Neural progenitor cell (in vitro differentiated cells): ENCODE measurements around the gene ZBBX. TPM values are rescaled to one million over a fixed set of nuclear protein-coding genes. Genes with fewer than 3 reads are reported as not detected.

Experiments
- DNase-seq: peaks from one replicate; pipeline ENCODE4 v3.0.0-alpha.2; 2016; ENCODE audit warnings: low spot score
- H2AFZ ChIP-seq: fragments of 200-600 bp; sonication (generic); replicated peaks from 2 replicates; pipeline ENCODE4 v1.6.1; 2016; ENCODE audit warnings: antibody characterized with exemption
- H3F3A ChIP-seq: fragments of 200-600 bp; sonication (generic); 2 replicates; pipeline ENCODE4 v1.6.1; 2016; ENCODE audit warnings: antibody characterized with exemption, low read depth
- H3K27ac ChIP-seq: fragments of 200-600 bp; sonication (generic); 2 replicates; pipeline ENCODE4 v1.5.1; 2016; ENCODE audit warnings: mild to moderate bottlenecking
- H3K27me3 ChIP-seq: fragments of 200-600 bp; sonication (generic); 2 replicates; pipeline ENCODE4 v1.6.1; 2016; ENCODE audit warnings: mild to moderate bottlenecking, moderate library complexity
- H3K36me3 ChIP-seq: fragments of 200-600 bp; sonication (generic); 2 replicates; pipeline ENCODE4 v1.5.1; 2016
- H3K4me1 ChIP-seq: fragments of 200-600 bp; sonication (generic); 2 replicates; pipeline ENCODE4 v1.6.1; 2016; ENCODE audit warnings: mixed run types
- H3K4me2 ChIP-seq: fragments of 200-600 bp; sonication (generic); 2 replicates; pipeline ENCODE4 v1.6.1; 2016
- H3K4me3 ChIP-seq: fragments of 200-600 bp; sonication (generic); 2 replicates; pipeline ENCODE4 v1.5.1; 2016
- H3K79me2 ChIP-seq: fragments of 200-600 bp; sonication (generic); 2 replicates; pipeline ENCODE4 v1.6.1; 2016; ENCODE audit warnings: low read depth
- H3K9ac ChIP-seq: fragments of 200-600 bp; sonication (generic); 2 replicates; pipeline ENCODE4 v1.6.1; 2016
- H3K9me3 ChIP-seq: fragments of 200-600 bp; sonication (generic); 2 replicates; pipeline ENCODE4 v1.5.1; 2016; ENCODE audit warnings: low read depth
- H4K20me1 ChIP-seq: fragments of 200-600 bp; sonication (generic); 2 replicates; pipeline ENCODE4 v1.6.1; 2016; ENCODE audit warnings: low read depth
- H3K27ac Mint-ChIP-seq: 3 replicates; pipeline ENCODE4 v1.8.0; 2021; ENCODE audit warnings: mixed read lengths
- H3K27me3 Mint-ChIP-seq: 2 replicates; pipeline ENCODE4 v1.8.0; 2022; ENCODE audit warnings: low read depth, mild to moderate bottlenecking, inconsistent platforms, moderate library complexity, mixed read lengths; ENCODE audit not compliant: insufficient read depth
- H3K36me3 Mint-ChIP-seq: 3 replicates; pipeline ENCODE4 v1.8.0; 2021; ENCODE audit warnings: mixed read lengths
- H3K4me1 Mint-ChIP-seq: 3 replicates; pipeline ENCODE4 v1.8.0; 2021; ENCODE audit warnings: mixed read lengths
- H3K4me3 Mint-ChIP-seq: 3 replicates; pipeline ENCODE4 v1.8.0; 2021; ENCODE audit warnings: mild to moderate bottlenecking, moderate library complexity, mixed read lengths
- H3K9me3 Mint-ChIP-seq: 3 replicates; pipeline ENCODE4 v1.8.0; 2020; ENCODE audit warnings: mixed read lengths
- CTCF ChIP-seq: fragments of 200-600 bp; sonication (generic); IDR thresholded peaks from 2 replicates; pipeline ENCODE4 v1.5.1; 2017; ENCODE audit warnings: antibody characterized with exemption, mild to moderate bottlenecking
- EZH2 ChIP-seq: fragments of 200-600 bp; sonication (generic); IDR thresholded peaks from 2 replicates; pipeline ENCODE4 v1.6.1; 2017; ENCODE audit warnings: antibody characterized with exemption, mild to moderate bottlenecking, moderate library complexity
- EZH2phosphoT487 ChIP-seq: fragments of 200-600 bp; sonication (generic); IDR thresholded peaks from 2 replicates; pipeline ENCODE4 v1.6.1; 2017; ENCODE audit warnings: antibody characterized with exemption
- total RNA-seq: library from RNA; depleted of rRNA; stranded (reverse); fragments of >200 nt; gene quantifications from 2 replicates; pipeline ENCODE4 v1.2.3, GENCODE V29; 2015; ENCODE audit warnings: low replicate concordance

ZBBX gene
- total RNA-seq, 1 donor from 2014 or later = 17.5 TPM

DNA sequence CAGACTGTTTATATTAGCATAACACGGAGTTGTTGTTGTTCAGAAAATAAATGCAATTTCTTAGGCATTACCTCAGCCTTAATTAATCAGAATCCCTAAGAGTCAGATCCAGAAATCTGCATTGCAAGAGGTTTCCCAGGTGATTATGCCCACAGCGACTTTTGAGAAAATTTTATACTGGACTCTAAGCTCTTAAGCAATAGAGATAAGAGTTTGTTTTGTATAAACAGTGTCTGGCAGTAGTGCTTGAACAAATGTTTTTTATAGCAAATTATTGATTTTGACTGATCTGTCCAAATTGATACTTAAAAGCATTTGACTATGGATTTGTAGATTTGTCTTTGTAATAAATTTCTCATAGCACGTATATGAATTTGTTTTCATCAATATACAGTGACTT, 92.8 kb downstream of the ZBBX start:
- H3K27me3 ChIP-seq = no peaks in the 10 kb centered on the region
- H3K4me2 ChIP-seq = no peak overlapping the region
- no peaks in the 10 kb centered on the region for H3K36me3 Mint-ChIP-seq
- TF ChIP-seq CTCF (no peak), EZH2phosphoT487 (no peak), EZH2 (no peak)
- H3K27ac ChIP-seq = no peak overlapping the region
- H3K4me3 Mint-ChIP-seq = no peak overlapping the region
- peaks cover 2% of the 10 kb centered on the region for H3K9me3 Mint-ChIP-seq
- H3F3A ChIP-seq = no peaks in the 10 kb centered on the region
- H3K4me1 Mint-ChIP-seq = no peaks in the 10 kb centered on the region
- H3K27ac Mint-ChIP-seq = no peak overlapping the region
- H3K79me2 ChIP-seq = no peaks in the 10 kb centered on the region
- no peak overlapping the region for H3K9ac ChIP-seq
- H3K27me3 Mint-ChIP-seq = no peaks in the 10 kb centered on the region
- no peak overlapping the region for H3K4me3 ChIP-seq
- H2AFZ ChIP-seq = no peak overlapping the region
- no peaks in the 10 kb centered on the region for H3K36me3 ChIP-seq
- no peaks in the 10 kb centered on the region for H3K9me3 ChIP-seq
- no peak for DNase-seq
- no peaks in the 10 kb centered on the region for H4K20me1 ChIP-seq
- no peaks in the 10 kb centered on the region for H3K4me1 ChIP-seq

GRCh38 chr3:167274141-167274874, 105.8 kb downstream of the ZBBX start:
- H3K4me1 ChIP-seq = peaks cover 8% of the 10 kb centered on the region
- Mint-ChIP-seq H3K27ac (no peak overlapping the region), H3K27me3 (peaks cover 2% of the 10 kb centered on the region), H3K4me1 (no peaks in the 10 kb centered on the region), H3K36me3 (no peaks in the 10 kb centered on the region), H3K4me3 (no peak overlapping the region), H3K9me3 (peaks cover 16% of the 10 kb centered on the region)
- TF ChIP-seq EZH2phosphoT487 (no peak), EZH2 (no peak), CTCF (no peak)
- no peaks in the 10 kb centered on the region for H3F3A ChIP-seq
- no peaks in the 10 kb centered on the region for H3K36me3 ChIP-seq
- H3K79me2 ChIP-seq = no peaks in the 10 kb centered on the region
- no peaks in the 10 kb centered on the region for H3K9me3 ChIP-seq
- no peak overlapping the region for H3K4me2 ChIP-seq
- DNase-seq = no peak
- H4K20me1 ChIP-seq = no peaks in the 10 kb centered on the region
- no peak overlapping the region for H2AFZ ChIP-seq
- no peak overlapping the region for H3K4me3 ChIP-seq
- H3K27me3 ChIP-seq = no peaks in the 10 kb centered on the region
- H3K9ac ChIP-seq = no peak overlapping the region
- no peak overlapping the region for H3K27ac ChIP-seq

- Histone ChIP-seq H3F3A (no peaks in the 10 kb centered on the region), H2AFZ (no peak overlapping the region), H3K4me1 (no peaks in the 10 kb centered on the region), H3K79me2 (no peaks in the 10 kb centered on the region), H4K20me1 (no peaks in the 10 kb centered on the region), H3K9ac (no peak overlapping the region), H3K9me3 (no peaks in the 10 kb centered on the region), H3K4me2 (no peak overlapping the region), H3K27me3 (no peaks in the 10 kb centered on the region), H3K4me3 (no peak overlapping the region), H3K27ac (no peak overlapping the region), H3K36me3 (no peaks in the 10 kb centered on the region)
- Mint-ChIP-seq H3K4me1 (no peaks in the 10 kb centered on the region), H3K4me3 (no peak overlapping the region), H3K27ac (no peak overlapping the region), H3K27me3 (peaks cover 2% of the 10 kb centered on the region), H3K36me3 (no peaks in the 10 kb centered on the region), H3K9me3 (no peaks in the 10 kb centered on the region)
- no peak for DNase-seq
- TF ChIP-seq CTCF = no peak
- no peak for TF ChIP-seq EZH2
- TF ChIP-seq EZH2phosphoT487 = no peak
Observed at GRCh38 chr3:167253037-167253436, 127.1 kb downstream of the ZBBX start.
